Measurements from ENCODE around the gene MACROD1. TPM values are rescaled to one million over a fixed set of nuclear protein-coding genes. Genes with fewer than 3 reads are reported as not detected.

The MACROD1 gene
- total and polyA plus RNA-seq, 9 of the 15 experiments (the other 6 are each of a cell fraction or from before 2014, with no cell fraction given): 1.1 to 60.0 (median 26.4) TPM

DNA sequence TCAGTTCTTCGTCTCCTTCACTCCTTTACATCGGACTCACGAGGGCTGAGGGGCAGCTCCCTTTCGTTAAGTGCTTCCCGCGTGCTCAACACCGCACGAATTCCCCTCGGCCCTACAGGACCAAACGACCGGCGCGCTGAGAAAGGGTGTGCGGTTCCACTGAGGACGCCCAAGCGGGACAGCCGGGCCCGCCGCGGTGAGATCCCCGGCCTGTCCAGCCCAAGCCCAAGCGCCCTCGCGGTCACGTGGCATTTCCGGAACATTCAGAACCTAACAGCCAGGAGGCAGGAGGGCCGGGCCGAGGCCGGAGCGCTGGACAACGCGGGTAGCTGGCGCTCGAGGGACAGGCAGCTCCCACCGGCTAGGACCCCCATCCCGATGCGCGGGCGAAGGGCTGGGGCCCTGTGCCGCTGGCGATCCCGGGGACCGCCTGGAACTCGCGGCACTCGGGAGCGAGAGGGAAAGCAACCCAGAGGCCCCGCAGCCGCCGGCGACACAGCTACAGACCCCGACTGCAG is 19.3 kb upstream of the MACROD1 start (continued):
- TF ChIP-seq, protein P1, sequence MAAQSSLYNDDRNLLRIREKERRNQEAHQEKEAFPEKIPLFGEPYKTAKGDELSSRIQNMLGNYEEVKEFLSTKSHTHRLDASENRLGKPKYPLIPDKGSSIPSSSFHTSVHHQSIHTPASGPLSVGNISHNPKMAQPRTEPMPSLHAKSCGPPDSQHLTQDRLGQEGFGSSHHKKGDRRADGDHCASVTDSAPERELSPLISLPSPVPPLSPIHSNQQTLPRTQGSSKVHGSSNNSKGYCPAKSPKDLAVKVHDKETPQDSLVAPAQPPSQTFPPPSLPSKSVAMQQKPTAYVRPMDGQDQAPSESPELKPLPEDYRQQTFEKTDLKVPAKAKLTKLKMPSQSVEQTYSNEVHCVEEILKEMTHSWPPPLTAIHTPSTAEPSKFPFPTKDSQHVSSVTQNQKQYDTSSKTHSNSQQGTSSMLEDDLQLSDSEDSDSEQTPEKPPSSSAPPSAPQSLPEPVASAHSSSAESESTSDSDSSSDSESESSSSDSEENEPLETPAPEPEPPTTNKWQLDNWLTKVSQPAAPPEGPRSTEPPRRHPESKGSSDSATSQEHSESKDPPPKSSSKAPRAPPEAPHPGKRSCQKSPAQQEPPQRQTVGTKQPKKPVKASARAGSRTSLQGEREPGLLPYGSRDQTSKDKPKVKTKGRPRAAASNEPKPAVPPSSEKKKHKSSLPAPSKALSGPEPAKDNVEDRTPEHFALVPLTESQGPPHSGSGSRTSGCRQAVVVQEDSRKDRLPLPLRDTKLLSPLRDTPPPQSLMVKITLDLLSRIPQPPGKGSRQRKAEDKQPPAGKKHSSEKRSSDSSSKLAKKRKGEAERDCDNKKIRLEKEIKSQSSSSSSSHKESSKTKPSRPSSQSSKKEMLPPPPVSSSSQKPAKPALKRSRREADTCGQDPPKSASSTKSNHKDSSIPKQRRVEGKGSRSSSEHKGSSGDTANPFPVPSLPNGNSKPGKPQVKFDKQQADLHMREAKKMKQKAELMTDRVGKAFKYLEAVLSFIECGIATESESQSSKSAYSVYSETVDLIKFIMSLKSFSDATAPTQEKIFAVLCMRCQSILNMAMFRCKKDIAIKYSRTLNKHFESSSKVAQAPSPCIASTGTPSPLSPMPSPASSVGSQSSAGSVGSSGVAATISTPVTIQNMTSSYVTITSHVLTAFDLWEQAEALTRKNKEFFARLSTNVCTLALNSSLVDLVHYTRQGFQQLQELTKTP (IDR thresholded peaks at IDR 0.05; ENCODE audit: low read depth in 1 of 2, partially characterized antibody in 2 of 2): no peak
- TF ChIP-seq RNF2 (IDR thresholded peaks at IDR 0.05) (peak; percentile 83; the same call in 1 of the 2 replicates), ZFX (CRISPR knock-in tag; IDR thresholded peaks at IDR 0.05) (peak; percentile 99), ETV1 (tag; conservative IDR thresholded peaks at IDR 0.05; ENCODE audit: low read depth) (peak; percentile 73), SMARCE1 (IDR thresholded peaks at IDR 0.05) (peak; percentile 38; the same call in 1 of the 2 replicates), NR3C1 (CRISPR knock-in tag; IDR thresholded peaks at IDR 0.05) (no peak), ESRRA (IDR thresholded peaks at IDR 0.05; ENCODE audit: borderline replicate concordance, low read depth) (peak; percentile 58; the same call in 1 of the 2 replicates), CEBPB (tag; IDR thresholded peaks at IDR 0.05) (no peak), TBP (optimal IDR thresholded peaks at IDR 0.05; ENCODE audit: low read depth, low read length) (peak; percentile 96), SPI1 (IDR thresholded peaks at IDR 0.05; ENCODE audit: borderline replicate concordance, low read depth, low read length) (no peak), KLF6 (CRISPR knock-in tag; IDR thresholded peaks at IDR 0.05; ENCODE audit: borderline replicate concordance) (peak; percentile 97)
- TF ChIP-seq, protein P2, sequence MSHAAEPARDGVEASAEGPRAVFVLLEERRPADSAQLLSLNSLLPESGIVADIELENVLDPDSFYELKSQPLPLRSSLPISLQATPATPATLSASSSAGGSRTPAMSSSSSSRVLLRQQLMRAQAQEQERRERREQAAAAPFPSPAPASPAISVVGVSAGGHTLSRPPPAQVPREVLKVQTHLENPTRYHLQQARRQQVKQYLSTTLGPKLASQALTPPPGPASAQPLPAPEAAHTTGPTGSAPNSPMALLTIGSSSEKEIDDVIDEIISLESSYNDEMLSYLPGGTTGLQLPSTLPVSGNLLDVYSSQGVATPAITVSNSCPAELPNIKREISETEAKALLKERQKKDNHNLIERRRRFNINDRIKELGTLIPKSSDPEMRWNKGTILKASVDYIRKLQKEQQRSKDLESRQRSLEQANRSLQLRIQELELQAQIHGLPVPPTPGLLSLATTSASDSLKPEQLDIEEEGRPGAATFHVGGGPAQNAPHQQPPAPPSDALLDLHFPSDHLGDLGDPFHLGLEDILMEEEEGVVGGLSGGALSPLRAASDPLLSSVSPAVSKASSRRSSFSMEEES (CRISPR knock-in tag; IDR thresholded peaks at IDR 0.05): peak; percentile 94
- TF ChIP-seq, protein P3, sequence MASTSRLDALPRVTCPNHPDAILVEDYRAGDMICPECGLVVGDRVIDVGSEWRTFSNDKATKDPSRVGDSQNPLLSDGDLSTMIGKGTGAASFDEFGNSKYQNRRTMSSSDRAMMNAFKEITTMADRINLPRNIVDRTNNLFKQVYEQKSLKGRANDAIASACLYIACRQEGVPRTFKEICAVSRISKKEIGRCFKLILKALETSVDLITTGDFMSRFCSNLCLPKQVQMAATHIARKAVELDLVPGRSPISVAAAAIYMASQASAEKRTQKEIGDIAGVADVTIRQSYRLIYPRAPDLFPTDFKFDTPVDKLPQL (IDR thresholded peaks at IDR 0.05; ENCODE audit: extremely low read depth, insufficient read length): no peak
